Lung (tissue), 12 donors: ENCODE measurements around the gene LMBR1. TPM values are rescaled to one million over a fixed set of nuclear protein-coding genes. Genes with fewer than 3 reads are reported as not detected.

Experiments
- ATAC-seq: fragments of 200-7000 bp; cut with Tn5 transposase; one replicate; pipeline ENCODE4 v1.9.1; 2020; ENCODE audit warnings: moderate number of reproducible peaks; ENCODE audit not compliant: insufficient read depth, low FRiP score
- DNase-seq, 3 donors: peaks; one replicate each; pipeline ENCODE4 v3.0.0-alpha.2; 2013 to 2017
- H3K27ac ChIP-seq, 2 donors: one replicate each; pipeline ENCODE4 v1.5.1; 2013; ENCODE audit warnings: mild to moderate bottlenecking in 2 of 2, moderate library complexity in 2 of 2, control low read depth in 1 of 2, inconsistent platforms in 1 of 2, low read depth in 1 of 2, low read length in 1 of 2
- H3K27me3 ChIP-seq, 3 donors: one replicate each; pipeline ENCODE4 v1.5.1; 2013; ENCODE audit warnings: low read length in 2 of 3; ENCODE audit not compliant: control insufficient read depth in 3 of 3, insufficient read depth in 3 of 3
- H3K36me3 ChIP-seq, 4 donors: one replicate each; pipeline ENCODE4 v1.5.1; 2013; ENCODE audit warnings: low read length in 4 of 4, mild to moderate bottlenecking in 1 of 4, moderate library complexity in 1 of 4; ENCODE audit not compliant: control insufficient read depth in 4 of 4, insufficient read depth in 4 of 4
- H3K4me1 ChIP-seq, 5 donors: one replicate each; pipeline ENCODE4 v1.5.1; 2013; ENCODE audit warnings: low read length in 5 of 5, mild to moderate bottlenecking in 2 of 5, moderate library complexity in 1 of 5; ENCODE audit not compliant: control insufficient read depth in 5 of 5, insufficient read depth in 5 of 5
- H3K4me3 ChIP-seq: one replicate; pipeline ENCODE4 v1.5.1; 2013; ENCODE audit warnings: mild to moderate bottlenecking, control low read depth, moderate library complexity
- H3K9ac ChIP-seq, 2 donors: one replicate each; pipeline ENCODE4 v1.5.1; 2013; ENCODE audit warnings: low read length in 2 of 2, control low read depth in 1 of 2; ENCODE audit not compliant: insufficient read depth in 1 of 2
- H3K9me3 ChIP-seq, 4 donors: one replicate each; pipeline ENCODE4 v1.5.1; 2013; ENCODE audit warnings: low read length in 3 of 4, mild to moderate bottlenecking in 1 of 4, moderate library complexity in 1 of 4; ENCODE audit not compliant: control insufficient read depth in 4 of 4, insufficient read depth in 3 of 4
- CTCF ChIP-seq: IDR thresholded peaks from 2 replicates; pipeline ENCODE4 v1.5.1; 2012; ENCODE audit warnings: mild to moderate bottlenecking; ENCODE audit errors: control extremely low read depth, extremely low read depth
- WGBS, 2 donors: extraction: QIAGEN DNeasy Blood & Tissue Kit; methylation state at CpG; one replicate each; pipeline ENCODE4 v1.1.7; 2013; 5-methylcytosine and 5-hydroxymethylcytosine counted together
- polyA plus RNA-seq, 2 donors: library from polyadenylated mRNA; stranded (reverse); fragments of 200-250 nt; gene quantifications; one replicate each; pipeline ENCODE4 v1.2.1, GENCODE V29; 2013
- total RNA-seq, 2 donors: library from RNA; depleted of rRNA in 1 of 2; stranded (reverse); fragments of >200 nt in 1 of 2; gene quantifications; one replicate each; pipeline ENCODE4 v1.2.1, GENCODE V29; 2014 to 2021
- donor health status: control.
- donor health status: control.
- donor health status: Bipolar disorder and iron deficiency.
- donor health status: healthy.
- donor health status: DM: yes; HTN: yes; CAD: no.

LMBR1 gene
- total and polyA plus RNA-seq, 4 donors = 9.7 to 119 (median 45.0) TPM

- WGBS, 2 donors = 83 to 88% methylated on average over 5 of the region's 5 CpGs
- peaks cover 0 to 2% (median 0%) of the 10 kb centered on the region in 3 donors for H3K27me3 ChIP-seq
- ATAC-seq (no peak), DNase-seq (no peak)
- no peak for TF ChIP-seq CTCF
- no peak overlapping the region for H3K9ac ChIP-seq
- no peak overlapping the region for H3K27ac ChIP-seq
- peaks cover 0 to 6% (median 0%) of the 10 kb centered on the region in 5 donors for H3K4me1 ChIP-seq
- H3K9me3 ChIP-seq = no peaks in the 10 kb centered on the region
- no peaks in the 10 kb centered on the region for H3K36me3 ChIP-seq
- no peak overlapping the region for H3K4me3 ChIP-seq
Measured at GRCh38 chr7:156661637-156662036, 231.3 kb downstream of the LMBR1 start.

GRCh38 chr7:156659961-156660360 lies 233.0 kb downstream of the LMBR1 start:
- no peak for TF ChIP-seq CTCF
- no peak overlapping the region for H3K4me3 ChIP-seq
- ATAC-seq (no peak), DNase-seq (no peak)
- H3K4me1 ChIP-seq = peaks cover 0 to 8% (median 0%) of the 10 kb centered on the region in 5 donors
- H3K36me3 ChIP-seq = no peaks in the 10 kb centered on the region
- H3K9ac ChIP-seq = no peak overlapping the region
- 76 to 80% methylated on average over 11 of the region's 11 CpGs for WGBS, 2 donors
- no peaks in the 10 kb centered on the region for H3K9me3 ChIP-seq
- H3K27ac ChIP-seq = no peak overlapping the region
- H3K27me3 ChIP-seq = peaks cover 0 to 2% (median 0%) of the 10 kb centered on the region in 3 donors

- Histone ChIP-seq H3K9ac (no peak overlapping the region), H3K4me1 (peaks cover 0 to 8% (median 0%) of the 10 kb centered on the region in 5 donors), H3K27me3 (peaks cover 0 to 2% (median 0%) of the 10 kb centered on the region in 3 donors), H3K36me3 (no peaks in the 10 kb centered on the region), H3K27ac (no peak overlapping the region), H3K9me3 (no peaks in the 10 kb centered on the region), H3K4me3 (no peak overlapping the region)
- DNase-seq (no peak), ATAC-seq (no peak)
- TF ChIP-seq CTCF = no peak
- WGBS, 2 donors = 64 to 67% methylated on average over 6 of the region's 6 CpGs
Measured at GRCh38 chr7:156659203-156659602, 233.8 kb downstream of the LMBR1 start.

- WGBS, 2 donors = 83 to 89% methylated on average over 4 of the region's 4 CpGs
Measured at GRCh38 chr7:156657681-156658080, 235.3 kb downstream of the LMBR1 start.

More at GRCh38 chr7:156657681-156658080, 235.3 kb downstream of the LMBR1 start:
- DNase-seq (no peak), ATAC-seq (no peak)
- H3K27ac ChIP-seq = no peak overlapping the region
- peaks cover 0 to 8% (median 0%) of the 10 kb centered on the region in 5 donors for H3K4me1 ChIP-seq
- H3K9me3 ChIP-seq = no peaks in the 10 kb centered on the region
- no peak for TF ChIP-seq CTCF
- no peaks in the 10 kb centered on the region for H3K36me3 ChIP-seq
- no peak overlapping the region for H3K4me3 ChIP-seq
- no peak overlapping the region for H3K9ac ChIP-seq
- H3K27me3 ChIP-seq = peaks cover 0 to 2% (median 0%) of the 10 kb centered on the region in 3 donors
